Germinal center (tissue), 1 donor: Measurements from ENCODE around the gene COL16A1.

Experiments used
- DNase-seq: peaks from one replicate; pipeline ENCODE4 v3.0.0; 2012; ENCODE audit warnings: mixed read lengths, low spot score

COL16A1 gene

DNA sequence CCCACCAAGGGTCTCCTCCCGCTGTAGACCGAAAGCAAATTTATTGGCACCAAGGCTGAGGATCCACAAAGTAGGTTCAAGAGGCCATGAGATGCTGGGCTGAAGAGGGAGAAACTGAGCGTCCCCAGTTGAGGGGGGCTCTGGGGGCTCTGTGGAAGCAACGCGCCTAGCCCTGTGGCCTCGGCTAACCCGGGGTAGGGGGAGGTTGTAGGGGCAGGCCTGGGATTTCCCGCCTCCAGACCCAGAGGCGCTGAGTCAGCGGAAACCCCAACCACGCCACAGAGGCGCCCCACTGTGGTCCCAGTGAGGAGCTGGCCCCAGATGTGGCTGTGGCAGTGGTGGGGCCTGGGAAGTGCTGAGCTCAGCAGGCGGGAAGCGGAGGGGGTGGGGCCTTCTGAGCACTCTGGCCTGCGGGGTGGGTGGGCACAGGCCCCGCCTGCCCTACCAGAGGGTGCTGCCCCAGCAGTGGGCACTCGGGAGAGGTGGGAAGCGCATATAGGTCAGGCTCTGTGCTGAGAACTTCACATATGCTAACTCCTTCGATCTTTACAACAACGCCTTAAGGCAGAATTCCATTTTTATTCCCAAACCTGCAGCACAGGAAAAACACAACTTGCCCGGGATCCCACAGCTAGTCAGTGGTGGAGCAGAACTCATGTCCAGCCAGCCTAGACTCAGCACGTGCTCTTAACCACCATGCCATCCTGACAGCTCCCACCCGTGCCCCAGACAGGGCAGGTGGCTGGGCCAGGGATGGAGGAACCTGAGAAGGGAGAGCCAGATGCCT is 1.5 kb upstream of the COL16A1 start:
- DNase-seq = no peak

DNA sequence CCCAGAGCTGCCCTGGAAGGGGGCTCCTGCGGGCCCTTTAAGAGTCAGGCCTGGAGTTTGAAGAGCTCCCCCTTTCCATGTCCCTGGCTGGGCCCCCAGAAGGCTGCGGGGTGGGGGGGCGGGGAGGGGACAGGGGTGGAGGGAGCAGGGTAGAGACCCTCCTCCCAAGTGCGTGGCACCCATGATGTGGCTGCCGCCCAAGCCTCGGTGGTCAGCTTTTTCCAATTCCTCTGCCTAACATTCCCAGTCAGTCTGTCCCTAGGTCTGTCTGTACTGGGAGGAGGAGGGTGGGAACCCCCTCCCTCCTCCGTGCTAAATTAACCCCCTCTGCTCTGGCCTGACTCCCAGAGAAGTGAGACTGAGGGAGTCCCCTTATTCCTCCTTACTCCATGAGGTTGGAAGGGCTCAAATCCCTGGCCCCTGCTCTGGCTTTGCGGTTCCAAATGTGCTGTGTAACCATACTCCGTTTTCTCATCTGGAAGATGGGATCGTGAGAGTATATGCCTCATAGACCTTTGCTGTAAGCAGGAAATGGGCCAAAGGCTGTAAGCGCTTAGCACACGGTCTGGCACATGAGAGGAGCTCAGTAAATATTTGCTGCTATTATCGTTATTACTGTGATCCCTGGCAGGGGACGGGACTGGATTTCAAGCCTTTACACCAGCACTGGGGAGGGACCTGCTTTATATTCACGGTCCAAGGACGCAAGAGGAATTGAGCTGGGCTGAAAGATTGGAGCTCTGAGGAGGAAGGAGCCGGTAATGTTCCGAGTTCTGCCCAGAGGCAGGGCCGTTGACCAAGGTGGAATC is 658 bp upstream of the COL16A1 start:
- DNase-seq = no peak

GRCh38 chr1:31702836-31703404 is 897 bp downstream of the COL16A1 start:
- DNase-seq = no peak

DNA sequence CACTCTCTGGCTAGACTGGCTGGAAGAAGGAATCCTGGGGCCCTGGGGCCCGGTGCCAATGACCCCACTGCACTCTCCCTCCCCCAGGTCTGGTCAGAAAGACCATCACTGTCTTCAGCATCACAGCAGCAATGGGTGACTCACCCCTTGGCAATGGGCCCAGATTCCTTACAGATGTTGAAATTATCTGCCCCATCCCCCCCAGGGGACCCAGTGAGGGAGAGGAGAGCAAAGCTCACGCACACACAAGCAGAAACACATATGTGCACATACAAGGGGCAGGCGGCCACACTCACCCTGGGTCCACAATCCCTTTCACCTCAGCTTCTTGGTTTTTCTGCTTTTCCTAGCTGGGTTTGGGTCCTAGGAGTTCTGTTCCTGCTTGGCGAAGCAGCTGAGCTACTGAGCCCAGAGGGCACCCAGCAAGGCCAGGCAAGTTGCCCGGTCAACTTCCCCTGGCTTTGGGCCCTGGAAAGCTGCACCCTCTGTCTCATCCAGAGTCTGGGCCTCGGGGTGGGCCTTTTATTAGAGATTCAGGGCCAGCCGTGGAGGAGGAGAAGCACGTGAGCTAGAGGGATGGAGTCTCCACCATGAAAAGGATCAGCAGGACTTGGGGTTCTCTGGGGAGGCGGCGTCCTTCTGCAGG is 2.6 kb downstream of the COL16A1 start:
- DNase-seq = no peak

GRCh38 chr1:31700468-31701090 is 3.2 kb downstream of the COL16A1 start:
- DNase-seq = no peak

DNA sequence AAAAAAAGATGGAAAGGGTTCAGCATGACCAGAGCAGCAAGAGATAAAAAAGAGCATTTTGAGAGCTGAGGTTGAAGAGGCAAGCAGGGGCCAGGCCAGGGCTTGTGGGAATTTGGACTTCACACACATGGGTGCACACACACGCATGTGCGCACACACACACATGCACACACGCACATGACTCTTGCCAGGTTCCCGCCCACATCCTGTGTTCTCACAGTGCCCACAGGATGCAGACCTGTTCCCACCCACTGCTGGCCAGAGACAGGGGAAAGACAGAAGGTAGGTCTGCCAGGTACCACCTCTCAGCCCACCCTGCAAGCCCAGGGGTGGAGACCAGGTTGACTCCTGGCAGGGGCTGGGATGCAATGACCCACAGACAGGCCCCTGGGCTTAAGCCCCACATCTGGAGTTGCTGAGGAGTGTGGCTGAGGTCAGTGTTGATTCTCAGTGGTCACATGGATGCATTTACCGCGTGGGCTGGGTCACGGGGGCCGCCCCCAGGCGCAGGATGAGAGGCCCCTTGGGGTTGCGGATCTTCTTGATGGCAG is 4.4 kb downstream of the COL16A1 start:
- no peak for DNase-seq

- DNase-seq = no peak
Measured at GRCh38 chr1:31697369-31697984, 6.3 kb downstream of the COL16A1 start.

DNA sequence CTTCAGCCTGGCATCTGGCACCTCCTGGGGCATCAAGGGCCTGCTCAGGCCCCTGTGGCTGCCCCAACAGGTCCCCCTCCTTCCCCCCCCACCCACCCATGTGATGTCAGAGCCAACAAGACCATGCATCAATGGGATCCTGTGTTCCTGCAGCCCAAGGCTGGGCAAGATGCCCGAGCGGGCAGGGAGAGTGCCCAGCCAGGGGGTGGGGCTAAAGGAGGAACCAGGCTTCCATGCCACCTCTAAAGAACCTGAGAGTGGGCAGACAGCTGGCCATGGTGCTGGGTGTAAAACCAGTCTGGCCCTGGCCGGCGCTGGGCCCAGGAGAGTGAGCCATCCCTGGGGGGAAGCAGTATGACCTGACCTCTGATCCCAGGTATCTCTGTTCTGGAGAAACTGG is 7.6 kb downstream of the COL16A1 start:
- no peak for DNase-seq

DNA sequence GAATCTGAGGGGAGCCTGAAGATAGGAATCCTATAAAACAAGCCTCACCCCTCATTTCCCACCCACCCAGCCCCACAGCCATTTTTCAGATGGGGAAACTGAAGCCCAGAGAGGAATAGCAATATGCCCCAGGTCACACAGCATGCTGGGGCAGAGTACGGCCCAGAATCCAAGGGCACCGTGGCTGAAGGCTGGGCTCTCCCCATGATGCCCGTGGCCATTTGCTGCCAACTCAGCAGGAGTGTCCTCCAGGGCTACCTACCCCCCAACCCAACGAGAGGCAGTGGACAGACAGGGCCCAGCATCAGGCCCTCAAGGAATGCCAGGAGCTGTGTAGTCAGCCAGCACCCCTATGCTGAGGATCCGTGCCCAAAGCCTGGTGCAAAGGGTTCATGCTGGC is 8.5 kb downstream of the COL16A1 start:
- no peak for DNase-seq

- DNase-seq = no peak
Measured at GRCh38 chr1:31694964-31695313, 8.9 kb downstream of the COL16A1 start.

GRCh38 chr1:31694069-31694963 is 9.5 kb downstream of the COL16A1 start:
- no peak for DNase-seq

DNA sequence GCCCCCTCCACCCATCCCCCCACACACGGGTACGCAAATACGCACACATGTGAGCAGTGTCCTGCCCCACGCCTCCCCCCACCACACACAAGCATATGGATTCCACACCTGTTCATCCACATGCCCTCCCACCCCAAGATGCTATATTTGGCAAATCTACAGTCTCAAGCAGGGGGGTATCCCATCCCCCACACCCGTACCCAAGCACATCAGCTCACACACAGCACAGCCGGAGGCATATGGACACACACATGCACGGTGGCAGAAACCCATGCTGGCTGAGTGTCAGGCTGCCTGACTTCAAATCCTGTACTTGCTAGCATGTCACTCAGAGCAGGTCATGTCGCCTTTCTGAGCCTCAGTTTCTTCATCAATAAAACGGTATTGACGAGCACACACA is 10.6 kb downstream of the COL16A1 start:
- no peak for DNase-seq

DNA sequence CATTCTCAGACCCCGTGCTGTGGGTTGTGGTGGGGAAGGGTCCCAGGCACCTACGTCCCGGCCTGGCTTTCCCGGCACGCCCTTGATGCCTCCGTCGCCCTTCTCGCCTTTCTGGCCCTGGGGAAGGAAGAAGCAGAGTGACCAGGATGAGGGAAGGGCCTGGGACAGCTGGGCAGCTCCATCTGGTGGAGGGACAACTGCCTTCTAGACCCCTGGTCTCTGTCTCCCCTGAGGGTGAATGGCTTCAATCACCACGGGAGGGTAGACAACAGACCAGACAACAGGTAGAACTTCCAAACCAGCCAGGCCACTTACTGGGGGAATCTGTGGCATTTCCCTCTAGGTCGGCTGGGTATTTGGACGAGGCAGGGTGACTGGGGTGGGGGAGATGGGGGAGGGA is 11.9 kb downstream of the COL16A1 start:
- no peak for DNase-seq

DNA sequence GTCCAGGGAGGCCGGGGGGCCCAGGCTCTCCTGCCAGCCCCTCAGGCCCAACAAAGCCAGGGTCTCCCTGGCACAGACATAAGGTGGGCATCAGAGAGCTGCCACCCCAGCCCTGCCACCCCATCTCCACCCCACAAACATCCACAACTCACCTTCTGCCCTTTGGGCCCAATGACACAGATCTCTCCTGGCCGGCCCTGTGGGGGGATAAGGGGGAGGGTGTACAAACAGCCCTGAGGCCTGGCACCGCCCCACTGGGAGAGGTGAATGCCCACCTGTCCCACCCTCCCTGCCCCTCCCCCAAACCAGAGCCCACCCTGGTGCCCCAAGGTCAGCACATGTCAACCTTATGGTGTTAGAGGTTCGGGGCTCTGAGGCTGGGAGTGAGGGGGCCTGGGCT is 12.4 kb downstream of the COL16A1 start:
- DNase-seq = no peak

- DNase-seq = no peak
Measured at GRCh38 chr1:31690921-31691320, 12.9 kb downstream of the COL16A1 start.

DNA sequence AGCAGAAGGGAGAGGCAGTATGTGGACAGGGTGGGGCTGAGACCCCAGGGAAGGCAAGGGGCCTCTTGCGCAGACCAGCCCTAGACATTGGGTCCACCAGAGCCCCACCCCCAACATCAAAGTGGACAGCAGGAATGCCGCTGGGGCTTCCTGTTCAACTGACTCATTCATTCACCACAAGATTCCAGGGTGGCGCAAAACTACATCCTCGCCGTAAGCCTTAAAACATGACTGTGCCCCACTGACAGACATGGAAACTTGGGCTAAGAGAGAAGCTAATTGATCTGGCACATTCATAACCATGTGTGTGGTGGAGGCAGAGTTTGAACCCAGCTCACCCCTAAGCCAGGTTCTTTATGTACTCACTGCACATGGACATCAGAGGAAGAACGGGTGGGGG is 14.0 kb downstream of the COL16A1 start:
- DNase-seq = no peak

GRCh38 chr1:31689379-31689778 is 14.4 kb downstream of the COL16A1 start:
- DNase-seq = no peak

DNA sequence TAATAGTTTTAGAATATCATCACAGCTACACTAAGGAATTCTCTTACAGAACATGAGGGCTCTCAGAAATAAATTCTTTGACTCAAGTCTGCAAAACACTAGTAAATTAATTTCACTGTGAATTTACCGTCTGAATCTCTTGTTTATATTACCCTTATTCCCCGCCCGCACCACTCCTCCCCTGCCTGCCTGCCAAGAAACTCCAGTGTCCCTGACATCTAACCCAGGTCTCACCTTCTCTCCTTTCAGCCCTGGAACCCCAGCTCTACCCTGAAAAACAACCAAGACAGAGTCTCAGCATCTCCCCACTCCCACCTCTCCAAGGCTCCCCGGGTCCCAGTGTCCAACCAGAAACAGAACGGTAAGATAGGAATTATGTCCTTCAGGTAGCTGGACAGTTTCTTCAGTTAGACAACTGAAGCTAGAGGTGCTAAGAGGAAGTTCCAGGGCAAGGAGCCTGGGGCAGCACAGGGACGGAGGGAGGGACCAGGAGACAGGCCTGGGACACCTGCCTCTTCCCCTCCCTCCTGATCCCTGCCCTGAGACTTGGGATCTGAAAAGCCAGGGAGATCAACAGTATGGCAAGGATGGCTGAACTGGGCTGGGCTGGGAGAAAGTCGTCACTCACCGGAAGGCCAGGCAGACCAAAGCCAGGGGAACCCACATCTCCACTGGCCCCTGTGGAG is 15.4 kb downstream of the COL16A1 start:
- DNase-seq = no peak

DNA sequence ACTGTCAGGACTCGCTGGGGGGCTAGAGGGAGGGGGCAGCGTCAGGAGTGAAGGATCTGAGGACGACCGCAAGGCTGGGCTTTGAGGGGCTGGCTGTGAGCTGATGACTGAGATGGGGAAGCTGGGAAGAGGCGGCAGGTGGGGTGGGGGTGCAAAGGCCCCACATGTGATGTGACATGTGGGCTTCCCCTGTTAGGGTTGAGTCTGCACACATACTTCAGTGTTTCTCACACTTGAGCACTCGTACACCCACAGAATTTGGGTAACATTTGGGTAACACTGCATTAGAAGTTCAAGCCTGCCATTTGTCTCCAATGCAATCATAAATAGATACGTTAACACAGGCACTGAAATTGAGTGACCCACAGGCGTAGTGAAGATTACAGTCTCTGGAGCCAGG is 16.2 kb downstream of the COL16A1 start:
- peak; percentile 20 for DNase-seq

DNA sequence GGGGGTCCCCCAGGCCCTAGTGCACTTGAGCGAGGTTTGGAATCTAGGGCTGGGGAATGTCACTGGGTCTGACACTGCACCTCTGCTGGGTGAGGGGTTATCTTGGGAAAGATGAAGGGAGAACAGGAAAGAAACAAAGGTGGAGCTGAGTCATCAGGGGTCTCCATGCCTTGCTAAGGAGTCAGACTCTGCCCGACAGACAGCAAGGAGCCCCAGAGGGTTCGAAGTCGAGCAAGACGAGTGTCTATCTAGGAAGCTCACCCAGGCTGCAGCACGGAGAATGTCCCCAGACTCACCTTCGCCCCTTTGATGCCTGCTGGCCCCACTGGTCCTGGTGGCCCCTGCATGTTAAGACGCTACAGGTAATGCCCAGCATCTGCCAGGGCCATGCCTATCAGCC is 18.0 kb downstream of the COL16A1 start:
- DNase-seq = no peak
